ENCODE measurements around the gene LONP2.

DNA sequence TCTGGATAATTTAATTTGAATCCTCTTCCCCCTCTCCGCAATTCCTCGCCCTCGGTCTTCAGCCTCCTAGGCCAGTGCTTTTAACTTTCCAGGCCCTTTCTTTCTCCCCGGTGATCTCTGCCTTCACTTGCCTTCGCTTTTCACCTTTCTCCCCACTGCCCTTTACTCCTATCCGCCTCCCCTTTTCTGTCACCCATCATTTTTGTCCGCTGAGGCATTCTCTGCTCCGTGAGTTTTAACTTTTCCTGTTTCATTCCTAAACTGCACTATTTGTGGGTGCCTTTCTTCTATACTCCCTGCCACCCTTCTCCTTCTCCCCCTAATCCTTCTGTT, 729 bp downstream of the LONP2 start:
- TF ChIP-seq, protein P1, sequence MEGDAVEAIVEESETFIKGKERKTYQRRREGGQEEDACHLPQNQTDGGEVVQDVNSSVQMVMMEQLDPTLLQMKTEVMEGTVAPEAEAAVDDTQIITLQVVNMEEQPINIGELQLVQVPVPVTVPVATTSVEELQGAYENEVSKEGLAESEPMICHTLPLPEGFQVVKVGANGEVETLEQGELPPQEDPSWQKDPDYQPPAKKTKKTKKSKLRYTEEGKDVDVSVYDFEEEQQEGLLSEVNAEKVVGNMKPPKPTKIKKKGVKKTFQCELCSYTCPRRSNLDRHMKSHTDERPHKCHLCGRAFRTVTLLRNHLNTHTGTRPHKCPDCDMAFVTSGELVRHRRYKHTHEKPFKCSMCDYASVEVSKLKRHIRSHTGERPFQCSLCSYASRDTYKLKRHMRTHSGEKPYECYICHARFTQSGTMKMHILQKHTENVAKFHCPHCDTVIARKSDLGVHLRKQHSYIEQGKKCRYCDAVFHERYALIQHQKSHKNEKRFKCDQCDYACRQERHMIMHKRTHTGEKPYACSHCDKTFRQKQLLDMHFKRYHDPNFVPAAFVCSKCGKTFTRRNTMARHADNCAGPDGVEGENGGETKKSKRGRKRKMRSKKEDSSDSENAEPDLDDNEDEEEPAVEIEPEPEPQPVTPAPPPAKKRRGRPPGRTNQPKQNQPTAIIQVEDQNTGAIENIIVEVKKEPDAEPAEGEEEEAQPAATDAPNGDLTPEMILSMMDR (CRISPR knock-in tag; IDR thresholded peaks at IDR 0.05), result no peak
- TF ChIP-seq SMAD3 (CRISPR knock-in tag; IDR thresholded peaks at IDR 0.05) (no peak), TCF12 (IDR thresholded peaks at IDR 0.05) (no peak), TCF12 (CRISPR knock-in tag; IDR thresholded peaks at IDR 0.05) (no peak), SMC3 (IDR thresholded peaks at IDR 0.05; ENCODE audit: low read length) (no peak), TP53 (CRISPR knock-in tag; conservative IDR thresholded peaks at IDR 0.05) (no peak), FLYWCH1 (CRISPR knock-in tag; IDR thresholded peaks at IDR 0.05) (no peak), RBM22 (optimal IDR thresholded peaks at IDR 0.05; ENCODE audit: low read length) (no peak), POGZ (CRISPR knock-in tag; IDR thresholded peaks at IDR 0.05) (no peak), ZNF619 (CRISPR knock-in tag; IDR thresholded peaks at IDR 0.05) (no peak), TMF1 (CRISPR knock-in tag; IDR thresholded peaks at IDR 0.05; ENCODE audit: low read depth) (no peak)
- TF ChIP-seq, protein P2, sequence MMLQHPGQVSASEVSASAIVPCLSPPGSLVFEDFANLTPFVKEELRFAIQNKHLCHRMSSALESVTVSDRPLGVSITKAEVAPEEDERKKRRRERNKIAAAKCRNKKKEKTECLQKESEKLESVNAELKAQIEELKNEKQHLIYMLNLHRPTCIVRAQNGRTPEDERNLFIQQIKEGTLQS (CRISPR knock-in tag; IDR thresholded peaks at IDR 0.05), result no peak
